Measurements from ENCODE around the gene CALD1. TPM values are rescaled to one million over a fixed set of nuclear protein-coding genes. Genes with fewer than 3 reads are reported as not detected.

The CALD1 gene
- total RNA-seq, 1 donor from 2014 or later: 118 TPM

DNA sequence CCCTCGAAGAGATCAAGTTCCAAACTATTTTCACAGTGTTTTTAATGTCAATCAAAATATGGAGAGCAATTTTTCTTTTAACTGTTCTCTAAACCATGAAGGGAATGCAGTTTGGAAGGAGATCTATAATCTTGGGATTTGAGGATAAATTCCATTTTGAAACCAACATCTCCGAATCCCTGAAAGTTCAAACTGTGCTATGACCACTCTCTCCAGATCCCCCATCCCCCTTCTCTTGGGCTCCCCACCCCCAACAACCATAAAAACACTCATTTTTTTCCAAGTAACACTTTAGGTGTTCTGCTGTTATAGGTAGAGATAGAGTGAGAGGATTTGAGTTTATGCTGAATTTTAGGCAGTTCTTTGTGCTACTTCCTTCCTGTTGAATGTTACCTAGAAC is 1.7 kb downstream of the CALD1 start:
- Histone ChIP-seq H4K20me1 (ENCODE audit: low read depth) (no peaks in the 10 kb centered on the region), H3K4me2 (peak overlapping the region; percentile 84), H2AFZ (replicated peaks) (no peak overlapping the region), H3K27me3 (no peaks in the 10 kb centered on the region), H3F3A (ENCODE audit: low read depth) (peaks cover 13% of the 10 kb centered on the region), H3K36me3 (no peaks in the 10 kb centered on the region), H3K79me2 (ENCODE audit: low read depth) (peaks cover 13% of the 10 kb centered on the region), H3K9ac (no peak overlapping the region), H3K4me3 (peak overlapping the region; percentile 52), H3K9me3 (ENCODE audit: low read depth) (no peaks in the 10 kb centered on the region), H3K27ac (no peak overlapping the region), H3K4me1 (peaks cover 22% of the 10 kb centered on the region)
- peak overlapping the region; percentile 91 for H3K4me3 Mint-ChIP-seq
- peak overlapping the region; percentile 23 for H3K27ac Mint-ChIP-seq
- peaks cover 33% of the 10 kb centered on the region for H3K4me1 Mint-ChIP-seq
- H3K27me3 Mint-ChIP-seq (ENCODE audit: insufficient read depth, low read depth): no peaks in the 10 kb centered on the region
- TF ChIP-seq, protein P1, sequence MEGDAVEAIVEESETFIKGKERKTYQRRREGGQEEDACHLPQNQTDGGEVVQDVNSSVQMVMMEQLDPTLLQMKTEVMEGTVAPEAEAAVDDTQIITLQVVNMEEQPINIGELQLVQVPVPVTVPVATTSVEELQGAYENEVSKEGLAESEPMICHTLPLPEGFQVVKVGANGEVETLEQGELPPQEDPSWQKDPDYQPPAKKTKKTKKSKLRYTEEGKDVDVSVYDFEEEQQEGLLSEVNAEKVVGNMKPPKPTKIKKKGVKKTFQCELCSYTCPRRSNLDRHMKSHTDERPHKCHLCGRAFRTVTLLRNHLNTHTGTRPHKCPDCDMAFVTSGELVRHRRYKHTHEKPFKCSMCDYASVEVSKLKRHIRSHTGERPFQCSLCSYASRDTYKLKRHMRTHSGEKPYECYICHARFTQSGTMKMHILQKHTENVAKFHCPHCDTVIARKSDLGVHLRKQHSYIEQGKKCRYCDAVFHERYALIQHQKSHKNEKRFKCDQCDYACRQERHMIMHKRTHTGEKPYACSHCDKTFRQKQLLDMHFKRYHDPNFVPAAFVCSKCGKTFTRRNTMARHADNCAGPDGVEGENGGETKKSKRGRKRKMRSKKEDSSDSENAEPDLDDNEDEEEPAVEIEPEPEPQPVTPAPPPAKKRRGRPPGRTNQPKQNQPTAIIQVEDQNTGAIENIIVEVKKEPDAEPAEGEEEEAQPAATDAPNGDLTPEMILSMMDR (IDR thresholded peaks at IDR 0.05): no peak
- TF ChIP-seq EZH2 (IDR thresholded peaks at IDR 0.05) (no peak), EZH2phosphoT487 (IDR thresholded peaks at IDR 0.05) (no peak)
- no peaks in the 10 kb centered on the region for H3K9me3 Mint-ChIP-seq
- no peaks in the 10 kb centered on the region for H3K36me3 Mint-ChIP-seq
- DNase-seq (ENCODE audit: low spot score): no peak

DNA sequence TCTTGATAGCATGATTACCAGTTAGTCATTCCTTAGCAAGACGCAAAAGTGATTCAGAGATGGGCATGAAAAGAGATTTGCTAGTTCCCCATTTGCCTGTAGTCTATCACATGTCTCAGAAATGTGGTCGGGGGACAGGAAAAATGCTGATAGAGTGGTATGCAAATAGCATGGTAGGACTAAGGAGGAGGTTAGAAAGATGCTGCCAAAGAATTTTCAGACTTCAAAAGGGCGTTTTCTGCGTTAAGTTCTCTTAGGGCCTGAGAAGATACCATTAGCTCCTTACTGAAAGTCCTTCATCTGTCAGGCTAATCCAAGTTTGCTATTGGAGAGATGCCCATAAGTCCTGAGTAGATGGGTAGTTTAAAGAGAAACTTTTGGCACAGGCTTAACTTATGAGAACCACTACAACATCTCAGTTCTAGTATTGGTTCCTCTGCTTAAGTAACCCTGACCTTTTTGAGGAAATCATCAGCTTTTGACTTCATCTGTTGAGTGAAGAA is 2.7 kb downstream of the CALD1 start:
- H3K4me1 Mint-ChIP-seq: peaks cover 33% of the 10 kb centered on the region

DNA sequence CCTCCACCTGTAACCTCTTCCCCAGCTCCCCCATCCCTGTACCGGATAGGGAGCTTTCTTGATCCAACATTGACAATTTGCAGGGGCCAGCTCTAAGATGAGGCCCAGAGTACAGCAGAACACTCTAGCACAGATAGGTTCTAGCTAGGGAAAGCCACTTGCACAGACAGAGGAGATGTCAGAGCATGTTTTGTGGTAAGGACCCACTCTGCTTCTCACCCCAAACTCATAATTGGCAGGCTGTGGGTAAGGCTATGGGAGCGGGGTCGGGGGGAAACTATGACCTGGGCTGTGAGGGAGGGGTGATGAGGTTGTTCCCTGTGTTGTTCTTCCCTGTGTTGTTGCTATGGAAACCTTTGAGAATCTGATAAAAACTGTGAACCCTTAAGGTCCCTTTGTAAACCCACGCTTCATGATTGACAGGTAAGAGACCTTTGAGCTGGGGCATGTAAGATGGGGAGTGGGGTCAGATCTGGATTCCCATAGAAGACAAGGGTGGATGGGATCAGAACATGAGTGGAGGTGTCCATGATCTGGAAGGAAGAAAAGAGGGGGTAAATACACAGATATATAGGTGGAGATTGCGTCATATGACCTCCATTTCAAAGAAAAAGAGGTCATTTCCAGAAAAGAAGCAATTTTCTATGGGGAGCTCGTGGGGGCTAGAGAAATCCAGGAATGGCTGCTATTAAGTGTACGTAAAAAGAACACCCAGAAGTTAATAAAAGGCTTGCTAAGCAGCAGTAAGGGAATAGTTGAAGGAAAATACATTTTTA is 4.0 kb downstream of the CALD1 start:
- no peak for DNase-seq (ENCODE audit: low spot score)
- Histone ChIP-seq H3K9ac (no peak overlapping the region), H3K27ac (no peak overlapping the region), H3K4me3 (no peak overlapping the region), H3K79me2 (ENCODE audit: low read depth) (peaks cover 13% of the 10 kb centered on the region), H2AFZ (replicated peaks) (no peak overlapping the region), H3K4me2 (no peak overlapping the region), H3K36me3 (no peaks in the 10 kb centered on the region), H4K20me1 (ENCODE audit: low read depth) (no peaks in the 10 kb centered on the region), H3K27me3 (no peaks in the 10 kb centered on the region), H3K9me3 (ENCODE audit: low read depth) (no peaks in the 10 kb centered on the region), H3F3A (ENCODE audit: low read depth) (peaks cover 8% of the 10 kb centered on the region), H3K4me1 (peaks cover 15% of the 10 kb centered on the region)
- Mint-ChIP-seq H3K27ac (no peak overlapping the region), H3K9me3 (no peaks in the 10 kb centered on the region), H3K36me3 (no peaks in the 10 kb centered on the region), H3K4me3 (no peak overlapping the region), H3K27me3 (ENCODE audit: insufficient read depth, low read depth) (no peaks in the 10 kb centered on the region), H3K4me1 (peaks cover 29% of the 10 kb centered on the region)
- no peak for TF ChIP-seq EZH2 (IDR thresholded peaks at IDR 0.05)

More for the DNA sequence above, 2.7 kb downstream of the CALD1 start:
- TF ChIP-seq EZH2 (IDR thresholded peaks at IDR 0.05) (no peak), EZH2phosphoT487 (IDR thresholded peaks at IDR 0.05) (no peak)
- TF ChIP-seq, protein P1 (IDR thresholded peaks at IDR 0.05): no peak
- Mint-ChIP-seq H3K9me3 (no peaks in the 10 kb centered on the region), H3K27ac (no peak overlapping the region), H3K4me3 (no peak overlapping the region), H3K36me3 (no peaks in the 10 kb centered on the region), H3K27me3 (ENCODE audit: insufficient read depth, low read depth) (no peaks in the 10 kb centered on the region)
- H3K79me2 ChIP-seq (ENCODE audit: low read depth): peaks cover 13% of the 10 kb centered on the region
- no peaks in the 10 kb centered on the region for H3K36me3 ChIP-seq
- no peak overlapping the region for H3K9ac ChIP-seq
- no peak overlapping the region for H3K4me2 ChIP-seq
- no peak overlapping the region for H2AFZ ChIP-seq (replicated peaks)
- no peak overlapping the region for H3K27ac ChIP-seq
- no peak for DNase-seq (ENCODE audit: low spot score)
- no peaks in the 10 kb centered on the region for H3K27me3 ChIP-seq
- no peaks in the 10 kb centered on the region for H4K20me1 ChIP-seq (ENCODE audit: low read depth)
- H3K4me1 ChIP-seq: peaks cover 22% of the 10 kb centered on the region
- H3F3A ChIP-seq (ENCODE audit: low read depth): peaks cover 13% of the 10 kb centered on the region
- no peak overlapping the region for H3K4me3 ChIP-seq
- H3K9me3 ChIP-seq (ENCODE audit: low read depth): no peaks in the 10 kb centered on the region

Data from neural progenitor cell (in vitro differentiated cells).